Fibroblast of lung (primary cell): ENCODE data around the gene NEK6. TPM values are rescaled to one million over a fixed set of nuclear protein-coding genes. Genes with fewer than 3 reads are reported as not detected.

Experiments used
- DNase-seq, 2 donors: peaks; one replicate each; pipeline versions ENCODE4 v3.0.0 to v3.0.0-alpha.2; 2010; ENCODE audit warnings: low read depth in 2 of 2
- H2AFZ ChIP-seq: 2 replicates; pipeline ENCODE4 v1.5.1; 2012; ENCODE audit warnings: low read length, control low read depth, inconsistent platforms
- H3K27ac ChIP-seq: 2 replicates; pipeline ENCODE4 v1.5.1; 2011; ENCODE audit warnings: low read length, control low read depth; ENCODE audit not compliant: insufficient read depth
- H3K27me3 ChIP-seq: 2 replicates; pipeline ENCODE4 v1.5.1; 2011; ENCODE audit warnings: mild to moderate bottlenecking, low read length; ENCODE audit not compliant: control insufficient read depth, insufficient read depth
- H3K36me3 ChIP-seq: 2 replicates; pipeline ENCODE4 v1.5.1; 2011; ENCODE audit warnings: low read length; ENCODE audit not compliant: control insufficient read depth, insufficient read depth
- H3K4me1 ChIP-seq: 2 replicates; pipeline ENCODE4 v1.5.1; 2011; ENCODE audit warnings: low read length; ENCODE audit not compliant: control insufficient read depth, insufficient read depth; ENCODE audit errors: extremely low read depth
- H3K4me2 ChIP-seq: 2 replicates; pipeline ENCODE4 v1.5.1; 2011; ENCODE audit warnings: low read length, control low read depth; ENCODE audit not compliant: insufficient read depth; ENCODE audit errors: extremely low read depth
- H3K4me3 ChIP-seq, 4 experiments: fragments of 200-600 bp in 1 of 4; sonication (generic) in 1 of 4; replicated peaks in 1 of 4; 2 replicates each; pipeline ENCODE4 v1.5.1; 2011 to 2016; ENCODE audit warnings: low read length in 4 of 4, low read depth in 3 of 4, mild to moderate bottlenecking in 3 of 4, control low read depth in 2 of 4, inconsistent platforms in 1 of 4, mixed read lengths in 1 of 4; ENCODE audit not compliant: insufficient read depth in 1 of 4; ENCODE audit errors: control extremely low read depth in 1 of 4
- H3K79me2 ChIP-seq: 2 replicates; pipeline ENCODE4 v1.5.1; 2012; ENCODE audit warnings: mild to moderate bottlenecking, low read length, inconsistent platforms; ENCODE audit not compliant: control insufficient read depth, insufficient read depth
- H3K9ac ChIP-seq: 2 replicates; pipeline ENCODE4 v1.5.1; 2011; ENCODE audit warnings: mild to moderate bottlenecking, low read length, control low read depth; ENCODE audit not compliant: insufficient read depth
- H3K9me3 ChIP-seq: 2 replicates; pipeline ENCODE4 v1.5.1; 2012; ENCODE audit warnings: low read depth, low read length; ENCODE audit not compliant: control insufficient read depth, insufficient read depth
- H4K20me1 ChIP-seq: 2 replicates; pipeline ENCODE4 v1.5.1; 2011; ENCODE audit warnings: low read length; ENCODE audit not compliant: control insufficient read depth, insufficient read depth; ENCODE audit errors: extremely low read depth
- CTCF ChIP-seq, 2 donors: IDR thresholded peaks in 1 of 2; conservative IDR thresholded peaks in 1 of 2; 1 replicate in 1 of 2; 2 replicates in 1 of 2; pipeline ENCODE4 v1.5.1; 2011 to 2012; ENCODE audit warnings: low read length in 2 of 2, control low read depth in 1 of 2, inconsistent platforms in 1 of 2, low read depth in 1 of 2, mild to moderate bottlenecking in 1 of 2
- EZH2 ChIP-seq: IDR thresholded peaks from 2 replicates; pipeline ENCODE4 v1.5.1; 2012; ENCODE audit warnings: low read length, control low read depth, mild to moderate bottlenecking; ENCODE audit errors: missing control alignments
- polyA plus RNA-seq, 2 donors: library from polyadenylated mRNA; depleted of rRNA in 1 of 2; stranded (reverse) in 1 of 2; unstranded in 1 of 2; fragments of >200 nt; gene quantifications; 2 replicates each; pipeline ENCODE4 v1.2.1, GENCODE V29; 2011 to 2012; ENCODE audit warnings: missing spikeins in 1 of 2
- total RNA-seq: library from RNA; depleted of rRNA; stranded (reverse); fragments of >200 nt; gene quantifications from 2 replicates; pipeline ENCODE4 v1.2.1, GENCODE V29; 2014

The NEK6 gene
- total and polyA plus RNA-seq, 2 donors (not counting 1 experiment from before 2014, with no cell fraction given): 71.2 to 71.4 TPM

GRCh38 chr9:124328285-124328684 is 70.5 kb downstream of the NEK6 start:
- Histone ChIP-seq H4K20me1 (no peaks in the 10 kb centered on the region), H3K36me3 (peaks cover 39% of the 10 kb centered on the region)
- no peak for TF ChIP-seq EZH2
- no peak for TF ChIP-seq CTCF (conservative IDR thresholded peaks at IDR 0.05 in 1 of 2, IDR thresholded peaks at IDR 0.05 in 1 of 2; ENCODE audit: low read depth in 1 of 2, low read length in 2 of 2)

GRCh38 chr9:124329206-124329792 is 71.5 kb downstream of the NEK6 start:
- H2AFZ ChIP-seq: no peak overlapping the region
- H3K4me2 ChIP-seq: no peak overlapping the region
- H3K9me3 ChIP-seq: no peaks in the 10 kb centered on the region
- H3K4me1 ChIP-seq: no peaks in the 10 kb centered on the region
- no peaks in the 10 kb centered on the region for H4K20me1 ChIP-seq
- no peak for DNase-seq
- H3K9ac ChIP-seq: no peak overlapping the region
- H3K4me3 ChIP-seq: no peak overlapping the region
- peaks cover 34% of the 10 kb centered on the region for H3K36me3 ChIP-seq
- H3K79me2 ChIP-seq: no peaks in the 10 kb centered on the region
- TF ChIP-seq EZH2 (no peak), CTCF (conservative IDR thresholded peaks at IDR 0.05 in 1 of 2, IDR thresholded peaks at IDR 0.05 in 1 of 2; ENCODE audit: low read depth in 1 of 2, low read length in 2 of 2) (no peak)
- H3K27ac ChIP-seq: no peak overlapping the region
- H3K27me3 ChIP-seq: no peaks in the 10 kb centered on the region

More at GRCh38 chr9:124328285-124328684, 70.5 kb downstream of the NEK6 start:
- H3K4me3 ChIP-seq: no peak overlapping the region
- no peaks in the 10 kb centered on the region for H3K9me3 ChIP-seq
- no peak overlapping the region for H3K4me2 ChIP-seq
- H3K27ac ChIP-seq: no peak overlapping the region
- H3K9ac ChIP-seq: no peak overlapping the region
- H3K27me3 ChIP-seq: no peaks in the 10 kb centered on the region
- no peak for DNase-seq
- no peaks in the 10 kb centered on the region for H3K79me2 ChIP-seq
- no peaks in the 10 kb centered on the region for H3K4me1 ChIP-seq
- H2AFZ ChIP-seq: no peak overlapping the region

GRCh38 chr9:124330011-124330697 is 72.4 kb downstream of the NEK6 start:
- no peaks in the 10 kb centered on the region for H3K4me1 ChIP-seq
- no peak overlapping the region for H3K27ac ChIP-seq
- H3K9ac ChIP-seq: no peak overlapping the region
- no peak overlapping the region for H2AFZ ChIP-seq
- DNase-seq: no peak
- no peaks in the 10 kb centered on the region for H3K27me3 ChIP-seq
- H3K36me3 ChIP-seq: peaks cover 39% of the 10 kb centered on the region
- no peaks in the 10 kb centered on the region for H3K9me3 ChIP-seq
- no peak overlapping the region for H3K4me2 ChIP-seq
- TF ChIP-seq CTCF (conservative IDR thresholded peaks at IDR 0.05 in 1 of 2, IDR thresholded peaks at IDR 0.05 in 1 of 2; ENCODE audit: low read depth in 1 of 2, low read length in 2 of 2) (no peak), EZH2 (no peak)
- H3K4me3 ChIP-seq: no peak overlapping the region
- H4K20me1 ChIP-seq: no peaks in the 10 kb centered on the region
- H3K79me2 ChIP-seq: no peaks in the 10 kb centered on the region
